CD4-positive, alpha-beta T cell treated with Interleukin-17A for 4 hours (primary cell): Measurements from ENCODE around the gene THOC1.

Experiments
- DNase-seq: peaks from one replicate; pipeline ENCODE4 v3.0.0-alpha.2; 2020; ENCODE audit warnings: mixed read lengths

Gene THOC1

DNA sequence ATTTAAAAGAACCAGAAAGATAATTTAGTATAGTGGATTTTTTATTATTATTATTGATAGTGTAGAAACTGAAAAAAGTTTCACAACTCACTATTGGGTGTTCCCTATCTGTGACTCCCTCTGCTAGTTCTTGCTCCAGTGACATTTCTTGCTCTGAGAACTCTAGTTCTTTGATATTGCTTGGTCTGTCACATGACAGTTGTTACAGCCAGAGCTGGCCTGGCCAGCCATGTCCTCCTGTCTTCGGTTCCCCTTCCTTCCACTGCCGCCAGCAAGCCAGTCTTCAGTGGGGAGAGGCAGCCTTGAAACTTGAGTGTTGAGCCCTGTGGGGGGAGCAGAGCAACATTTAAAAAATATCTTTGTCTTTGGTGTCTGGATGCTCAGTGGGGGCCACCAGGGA, 7.6 kb upstream of the THOC1 start:
- no peak for DNase-seq

DNA sequence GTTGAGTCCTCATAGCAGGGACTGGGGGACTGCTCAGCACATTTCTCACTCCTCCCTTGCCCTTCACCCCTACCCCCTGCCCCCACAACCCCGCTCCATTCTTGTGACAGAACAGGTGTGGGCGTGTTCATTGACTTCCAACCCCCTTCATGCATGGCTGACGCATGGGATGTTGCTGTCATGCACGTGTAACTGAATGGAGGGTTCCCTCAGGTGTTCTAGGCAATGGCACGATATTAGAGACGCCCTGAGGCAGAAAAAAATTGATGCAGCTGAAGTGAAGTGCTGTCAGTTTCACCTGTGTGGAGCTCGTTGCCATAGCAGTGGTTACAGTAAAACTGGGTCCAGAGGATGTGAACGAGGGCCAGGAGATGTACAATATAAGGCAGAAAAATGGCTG, 6.5 kb upstream of the THOC1 start:
- DNase-seq: no peak

DNA sequence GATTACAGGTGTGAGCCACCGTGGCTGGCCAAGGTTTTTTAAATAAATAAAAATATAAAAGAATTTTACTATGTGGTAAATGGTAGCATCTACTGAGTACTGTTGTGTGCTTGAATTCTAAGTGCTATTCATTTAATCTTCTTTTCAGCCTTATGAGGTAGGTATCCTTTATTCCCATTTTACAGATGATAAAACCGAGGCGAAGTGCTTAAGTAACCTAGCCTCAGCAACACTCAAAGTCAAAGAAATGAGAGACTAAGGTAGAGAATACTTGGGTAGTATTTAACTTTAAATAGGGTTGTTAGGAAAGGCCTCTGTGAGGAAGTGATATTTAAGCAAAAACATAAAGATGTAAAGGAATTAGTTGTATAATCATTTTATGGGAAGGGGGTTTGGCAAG, 5.7 kb upstream of the THOC1 start:
- no peak for DNase-seq

DNA sequence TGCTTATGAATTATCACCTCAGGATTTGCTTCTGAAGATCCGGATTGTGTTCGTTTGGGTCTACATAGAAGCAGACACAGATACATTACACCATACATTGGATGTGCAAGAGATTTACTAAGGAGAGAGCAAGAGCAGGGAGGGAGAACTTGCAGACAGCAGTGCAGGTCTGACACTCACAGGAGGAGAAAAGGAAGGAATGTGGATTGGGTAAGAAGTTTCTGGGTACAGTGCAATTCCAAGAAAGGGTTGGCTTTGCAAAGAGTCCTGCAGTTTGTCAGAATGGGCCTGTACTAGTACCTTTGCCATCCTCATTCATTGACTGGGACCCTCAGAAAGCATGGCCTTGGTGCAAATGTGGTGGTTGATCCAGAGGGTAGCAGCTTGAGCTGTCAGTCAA, 4.8 kb upstream of the THOC1 start:
- no peak for DNase-seq

DNA sequence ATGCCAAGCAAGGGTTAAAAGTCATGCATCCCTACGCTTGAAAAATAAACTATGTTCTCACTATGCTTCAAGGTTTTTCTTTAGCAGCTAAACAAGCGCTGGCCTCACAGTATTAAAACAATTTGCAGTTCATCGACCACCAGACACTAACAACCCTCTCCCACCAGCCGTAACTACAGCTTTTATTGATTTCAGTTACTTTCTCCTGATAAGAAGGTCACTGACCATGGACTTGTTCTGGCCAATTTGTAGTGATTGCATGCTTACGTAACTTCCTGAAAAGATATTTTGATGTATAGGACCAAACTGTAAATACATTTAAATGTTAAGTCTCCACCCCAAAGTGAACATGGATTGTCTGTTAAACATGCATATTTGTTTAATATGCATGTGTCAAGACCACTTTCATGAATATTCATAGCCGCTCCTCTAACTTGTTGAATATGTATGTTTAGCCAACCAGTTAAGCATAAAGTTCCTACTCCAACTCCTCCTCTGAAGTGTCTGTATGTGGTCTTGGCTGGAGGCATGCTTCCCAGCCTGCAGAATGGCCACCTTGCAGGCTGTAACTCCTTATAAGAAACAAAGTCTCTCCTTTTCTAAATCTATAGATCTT, 1.7 kb upstream of the THOC1 start:
- DNase-seq: no peak

DNA sequence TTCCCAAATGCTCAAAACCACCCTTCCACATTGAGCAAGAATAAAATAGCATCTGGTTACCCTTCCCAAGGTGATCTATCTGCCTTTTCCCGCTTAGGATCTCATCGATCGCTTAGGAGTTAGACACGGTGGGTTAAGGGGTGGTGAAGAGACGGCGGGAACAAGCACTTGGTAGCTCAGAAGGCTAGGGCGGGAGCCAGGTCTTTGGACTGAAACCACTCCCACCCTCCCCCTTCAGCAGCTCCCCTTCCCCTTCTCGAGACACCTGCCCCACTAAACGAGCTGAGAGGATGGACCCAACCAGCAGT, 513 bp downstream of the THOC1 start:
- no peak for DNase-seq

DNA sequence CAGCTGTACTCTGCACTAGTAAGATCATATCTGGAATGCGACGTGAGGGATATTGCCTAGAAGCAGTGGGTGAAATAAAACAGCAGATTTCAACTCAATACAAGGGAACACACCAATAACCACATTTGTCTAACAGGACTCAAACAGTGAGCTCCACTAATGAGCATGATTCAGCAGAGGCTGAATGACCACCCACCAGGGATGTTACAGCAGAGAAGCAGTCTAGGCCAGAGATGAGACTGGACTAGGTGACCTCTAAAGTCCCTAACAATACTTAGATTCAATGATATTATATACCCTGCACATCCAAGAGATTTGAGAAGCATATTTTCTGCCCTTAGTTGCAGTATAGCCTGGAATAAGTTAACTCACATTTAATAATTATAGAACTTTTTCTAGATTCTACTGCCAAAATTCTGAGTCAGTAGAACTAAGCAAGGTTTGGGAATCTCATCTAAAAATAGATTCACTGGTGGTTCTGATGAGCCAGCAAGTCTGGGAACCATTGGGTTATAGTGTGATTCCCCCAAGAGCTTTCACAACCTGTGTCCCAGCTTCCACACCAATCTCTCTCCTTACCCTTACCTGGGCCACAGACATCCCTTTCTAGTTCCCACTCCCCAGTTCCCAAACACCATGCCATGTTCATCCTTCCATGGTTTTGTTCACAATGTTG, 6.3 kb downstream of the THOC1 start:
- DNase-seq: no peak

DNA sequence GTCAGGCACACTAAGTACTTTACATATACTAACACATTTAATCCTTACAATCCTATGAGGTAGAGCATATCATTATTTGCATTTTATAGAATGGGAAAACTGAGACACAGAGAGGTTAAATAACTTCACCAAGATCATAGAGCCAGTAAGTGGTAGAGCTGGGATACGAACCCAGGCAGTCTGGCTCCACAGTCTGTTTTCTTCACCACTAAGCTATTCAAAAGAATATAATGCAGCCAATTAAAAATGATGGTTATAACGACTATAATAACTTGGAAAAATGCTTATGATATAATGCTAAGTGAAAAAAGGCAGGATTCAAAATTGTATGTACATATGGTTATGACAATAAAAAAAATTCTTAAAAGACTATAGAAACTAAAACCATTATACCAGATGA, 7.3 kb downstream of the THOC1 start:
- DNase-seq: no peak

DNA sequence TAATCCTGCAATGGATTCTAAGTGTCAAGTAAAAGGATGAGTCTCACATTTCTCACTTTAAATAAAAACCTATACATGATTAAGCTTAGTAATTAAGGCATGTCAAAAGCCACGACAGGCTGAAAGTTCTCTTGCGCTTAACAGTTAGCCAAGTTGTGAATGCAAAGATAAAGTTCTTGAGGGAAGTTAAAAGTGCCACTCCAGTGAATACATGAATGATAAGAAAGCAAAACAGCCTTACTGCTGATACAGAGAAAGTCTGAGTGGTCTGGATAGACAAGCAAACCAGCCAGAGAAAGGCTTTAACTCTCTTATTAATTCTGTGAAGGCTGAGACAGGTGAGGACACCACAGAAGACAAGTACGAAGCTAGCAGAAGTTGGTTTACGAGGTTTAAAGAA, 12.7 kb downstream of the THOC1 start:
- DNase-seq: no peak

DNA sequence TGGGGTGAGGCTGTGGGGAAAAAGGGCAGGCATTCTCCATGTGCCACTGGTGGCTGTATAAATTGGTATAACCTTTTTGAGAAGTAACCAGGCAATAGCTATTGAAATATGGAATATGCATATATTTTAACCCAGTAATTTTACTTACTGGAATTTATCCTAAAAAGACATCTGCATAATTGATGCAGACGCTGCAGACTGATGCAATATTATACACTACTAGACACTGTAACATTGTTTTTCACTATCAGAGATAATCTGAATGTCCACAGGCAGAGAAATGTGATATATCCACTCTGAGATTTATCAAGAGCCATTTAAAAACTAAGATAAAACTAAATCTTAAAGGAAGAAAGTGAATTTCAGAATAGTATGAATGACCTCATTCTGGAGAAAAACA, 14.7 kb downstream of the THOC1 start:
- DNase-seq: no peak

DNA sequence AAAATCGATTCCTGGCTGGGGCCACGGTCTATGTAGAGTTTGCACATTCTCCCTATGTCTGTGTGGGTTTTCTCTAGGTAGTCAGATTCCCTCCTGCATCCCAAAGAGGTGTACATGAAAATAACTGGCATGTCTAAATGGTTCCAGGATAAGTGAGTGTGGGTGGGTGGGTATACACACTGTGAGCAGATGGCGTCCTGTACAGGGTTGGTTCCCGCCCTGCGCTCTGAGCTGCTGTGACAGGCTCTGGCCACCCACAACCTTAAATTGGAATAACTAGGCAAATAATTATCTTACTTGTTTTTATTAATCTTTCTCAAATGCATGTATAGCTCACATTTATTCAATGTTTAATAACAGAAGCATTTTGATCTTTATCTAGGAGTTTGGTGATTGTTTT, 16.3 kb downstream of the THOC1 start:
- DNase-seq: no peak

DNA sequence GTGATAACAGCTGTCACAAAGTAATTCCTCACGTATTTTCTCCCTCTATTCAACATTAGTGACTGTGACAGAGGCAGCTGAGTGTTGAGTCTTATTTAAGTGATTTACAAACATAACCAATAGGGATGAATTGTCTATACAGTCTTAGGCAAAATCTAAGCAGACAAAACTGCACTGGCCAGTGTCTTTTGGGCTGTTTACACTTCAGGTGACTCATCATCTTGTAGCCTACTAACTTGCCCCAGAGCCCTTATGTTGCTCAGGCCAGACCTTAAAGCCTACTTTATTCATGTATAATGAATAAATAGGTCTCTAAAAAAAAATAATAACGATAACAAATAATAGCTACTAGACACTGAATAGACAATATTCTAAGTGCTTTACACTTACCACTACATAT, 17.2 kb downstream of the THOC1 start:
- DNase-seq: no peak

DNA sequence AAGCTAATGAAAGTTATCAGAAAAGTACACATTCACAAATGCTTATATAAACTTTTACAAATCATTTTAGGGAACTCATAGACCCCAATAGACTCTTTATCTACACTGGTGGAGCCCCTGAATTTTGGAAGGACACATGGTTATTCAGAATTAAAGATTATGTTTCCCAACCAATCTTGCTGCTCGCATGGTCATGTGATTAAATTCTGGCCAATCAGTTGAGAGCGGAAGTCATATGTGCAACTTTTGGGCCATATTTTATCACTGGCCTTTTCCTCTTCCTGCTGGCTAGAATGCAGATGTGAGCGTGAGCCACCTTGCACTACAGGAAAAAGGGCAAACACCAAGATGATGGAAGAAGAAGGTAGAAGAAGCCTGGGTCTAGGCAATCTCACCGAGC, 19.8 kb downstream of the THOC1 start:
- no peak for DNase-seq

DNA sequence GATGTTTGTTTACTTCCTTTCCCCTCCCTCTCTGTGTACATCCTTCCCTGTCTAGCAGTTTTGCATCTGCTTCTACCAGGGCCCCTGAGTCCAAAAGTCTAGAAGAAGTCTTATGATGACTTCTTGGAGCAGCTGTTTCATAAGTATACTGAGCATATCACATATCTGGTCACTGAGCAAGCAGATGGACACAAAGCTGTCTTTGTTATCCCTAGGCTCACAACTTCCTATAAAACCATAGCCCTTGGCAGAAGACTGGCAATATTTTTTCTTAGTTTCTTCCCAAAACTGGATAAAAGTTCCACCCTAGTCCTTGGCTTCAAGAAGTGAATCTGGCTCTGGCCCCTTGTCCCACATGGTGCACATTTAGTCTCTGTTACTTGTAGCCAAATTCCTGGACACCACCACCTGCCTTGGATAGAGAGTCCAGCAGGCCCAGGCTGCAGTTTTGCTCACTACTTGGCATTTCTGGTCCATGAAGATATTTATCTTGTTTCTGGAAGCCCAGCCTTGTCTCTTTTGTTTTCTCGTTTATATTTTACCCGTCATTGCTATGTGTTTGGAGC, 22.5 kb downstream of the THOC1 start:
- no peak for DNase-seq

DNA sequence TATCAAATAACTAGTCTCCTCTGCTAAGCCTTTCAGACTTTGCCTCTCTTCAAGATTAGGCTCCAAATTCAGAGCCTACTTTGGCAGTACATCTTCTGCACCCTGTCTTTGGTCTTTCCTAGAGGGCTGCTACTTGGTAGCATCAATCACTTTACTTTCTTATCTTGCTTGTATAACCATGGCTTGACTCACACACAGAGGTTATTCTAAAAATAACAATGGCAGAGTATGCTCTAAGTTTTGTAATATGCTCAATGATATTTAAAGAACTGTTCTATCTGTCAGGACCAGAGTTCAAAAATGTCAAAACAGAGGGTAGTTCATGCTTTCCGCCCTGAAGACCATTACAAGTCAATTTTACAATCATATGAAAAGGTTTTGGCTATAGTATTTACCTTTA, 27.7 kb downstream of the THOC1 start:
- no peak for DNase-seq

DNA sequence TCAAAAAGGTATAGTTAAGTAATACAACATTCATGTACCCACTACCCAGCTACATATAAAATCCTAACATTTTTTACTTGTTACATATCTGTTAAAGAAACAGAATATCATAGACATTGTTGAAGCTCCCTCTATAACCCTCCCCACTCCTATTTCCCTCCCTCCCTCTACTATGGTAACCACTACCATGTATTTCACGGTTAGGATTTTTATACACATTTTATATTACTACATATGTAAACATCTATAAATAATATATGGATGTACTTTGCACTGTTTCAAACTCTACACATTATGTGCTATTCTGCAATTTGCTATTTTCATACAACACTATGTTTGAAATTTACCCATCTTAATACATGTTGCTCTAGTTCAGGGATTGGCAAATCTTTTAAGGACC, 36.3 kb downstream of the THOC1 start:
- DNase-seq: no peak

DNA sequence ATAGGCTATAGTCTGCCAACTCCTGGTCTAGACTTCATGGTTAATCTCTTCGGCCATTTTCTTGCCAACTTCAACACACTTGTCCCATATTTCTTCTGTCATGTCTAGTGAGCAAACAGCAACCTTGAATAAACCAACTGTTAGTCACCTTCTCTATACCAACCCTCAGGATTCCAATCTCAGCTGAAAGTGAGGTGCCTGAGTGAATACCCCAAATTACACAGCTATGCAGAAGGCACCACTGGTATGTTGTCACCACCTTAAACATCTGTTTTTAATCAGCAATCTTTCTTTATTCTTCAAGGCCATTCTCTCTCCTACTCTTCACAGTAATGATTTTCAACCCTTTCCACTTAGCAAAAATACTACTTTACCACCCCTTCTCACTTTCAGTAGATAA, 39.3 kb downstream of the THOC1 start:
- DNase-seq: no peak

DNA sequence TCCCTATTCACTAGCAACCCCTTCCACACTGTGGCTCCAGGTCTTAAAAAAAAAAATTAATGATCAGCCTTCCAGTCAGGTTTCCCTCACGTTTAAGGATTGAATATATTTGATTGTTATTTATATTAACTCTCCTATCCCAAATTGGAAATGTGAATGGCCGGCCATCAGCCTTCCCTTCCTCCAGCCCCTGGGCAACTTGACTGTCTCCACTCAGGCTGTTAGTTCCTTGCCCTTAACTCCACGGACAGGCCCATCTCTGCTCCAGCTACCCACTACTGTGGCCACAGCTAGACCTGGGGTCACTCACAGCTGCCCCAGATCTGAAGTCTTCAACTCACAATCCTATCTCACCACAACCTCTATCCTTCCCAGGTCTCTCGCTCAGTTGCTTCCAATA, 39.9 kb downstream of the THOC1 start:
- no peak for DNase-seq

DNA sequence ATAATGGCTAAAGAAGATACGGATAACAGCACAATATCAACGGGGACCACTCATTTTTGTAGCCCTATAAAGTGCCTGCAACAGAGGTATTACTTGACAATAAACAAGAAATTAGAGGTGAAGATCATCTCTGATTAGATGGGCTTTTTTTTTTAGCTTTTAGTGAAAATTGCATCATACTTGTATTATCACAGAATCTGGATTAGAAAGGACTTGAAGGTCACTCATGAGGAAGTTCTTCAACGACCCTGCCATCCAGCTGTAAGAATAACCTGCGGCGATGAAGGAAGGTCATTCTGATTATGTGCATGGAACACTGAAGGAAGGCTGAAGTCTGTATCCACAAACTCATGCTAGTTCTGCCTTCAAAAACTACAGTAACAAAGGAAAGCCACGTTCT, 40.5 kb downstream of the THOC1 start:
- DNase-seq: no peak

DNA sequence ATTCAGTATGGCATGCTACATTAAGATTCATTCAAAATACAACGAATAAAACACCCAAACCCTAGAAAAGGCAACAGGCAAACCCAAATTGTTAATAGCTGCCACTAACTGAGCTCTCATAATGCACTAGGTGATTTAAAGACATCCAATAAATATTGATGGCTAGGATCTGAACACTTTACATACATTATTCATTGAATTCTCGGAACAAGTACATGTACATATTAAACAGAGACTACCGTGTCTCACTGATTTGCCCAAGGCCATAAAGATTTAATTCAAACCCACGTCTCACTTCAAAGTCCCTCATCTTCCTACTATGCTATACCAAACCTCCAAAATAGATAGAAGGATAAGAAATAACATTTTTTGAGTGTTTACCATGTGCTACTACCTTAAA, 42.1 kb downstream of the THOC1 start:
- no peak for DNase-seq

DNA sequence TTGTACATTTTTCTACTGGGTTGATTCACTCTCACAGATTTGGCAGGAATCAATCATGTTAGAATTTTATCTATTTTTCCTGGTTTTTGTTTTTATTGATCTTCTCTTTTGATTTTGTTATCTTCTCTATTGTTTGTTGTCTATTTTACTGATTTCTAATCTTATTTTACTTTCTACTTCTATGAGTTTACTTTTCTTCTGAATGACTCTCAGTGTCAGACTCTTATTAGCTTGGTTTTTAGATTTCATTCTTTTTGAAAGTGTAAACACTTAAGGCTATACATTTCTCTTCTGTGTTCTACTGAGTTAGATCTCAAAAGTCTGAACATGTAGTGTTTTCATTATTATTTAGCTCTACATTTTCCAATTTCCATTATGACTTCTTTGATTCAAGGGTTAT, 47.1 kb downstream of the THOC1 start:
- DNase-seq: no peak

DNA sequence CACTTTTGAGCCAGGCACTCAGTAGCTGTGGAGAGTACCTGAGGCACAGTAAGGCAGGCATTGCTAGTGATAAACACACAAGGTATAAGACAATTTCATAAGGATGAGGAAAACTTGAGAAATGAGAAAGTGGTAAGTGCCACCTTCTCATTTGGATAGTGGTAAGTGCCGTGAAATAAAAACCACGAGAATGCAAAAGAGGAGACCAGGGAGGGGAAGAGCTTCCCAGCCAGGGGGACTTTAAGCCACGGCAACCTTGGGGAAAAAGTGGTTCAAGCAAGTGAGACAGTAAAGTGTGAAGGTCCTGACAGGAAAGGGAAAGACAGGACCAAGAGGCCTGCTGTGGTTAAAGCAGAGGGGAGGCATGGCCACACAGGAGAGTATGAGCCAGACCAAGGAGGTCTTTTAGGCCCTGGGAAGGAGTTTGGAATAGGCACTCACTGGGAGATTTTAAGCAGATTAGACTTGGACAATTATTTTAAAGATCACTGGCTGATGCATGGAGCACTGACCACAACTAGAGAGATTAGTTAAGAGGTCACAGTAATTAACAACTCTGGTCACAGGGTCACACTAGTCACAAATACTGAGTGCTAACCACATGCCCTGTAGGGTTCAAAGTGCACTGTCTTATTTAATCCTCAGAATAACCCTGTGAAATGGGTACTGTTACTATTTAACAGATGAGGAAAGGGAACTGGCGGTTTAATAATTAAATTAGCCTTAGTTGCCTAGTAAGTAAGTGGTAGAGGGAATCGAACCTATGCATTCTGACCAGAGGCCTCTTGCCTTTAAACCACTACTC, 50.1 kb downstream of the THOC1 start:
- DNase-seq: no peak

DNA sequence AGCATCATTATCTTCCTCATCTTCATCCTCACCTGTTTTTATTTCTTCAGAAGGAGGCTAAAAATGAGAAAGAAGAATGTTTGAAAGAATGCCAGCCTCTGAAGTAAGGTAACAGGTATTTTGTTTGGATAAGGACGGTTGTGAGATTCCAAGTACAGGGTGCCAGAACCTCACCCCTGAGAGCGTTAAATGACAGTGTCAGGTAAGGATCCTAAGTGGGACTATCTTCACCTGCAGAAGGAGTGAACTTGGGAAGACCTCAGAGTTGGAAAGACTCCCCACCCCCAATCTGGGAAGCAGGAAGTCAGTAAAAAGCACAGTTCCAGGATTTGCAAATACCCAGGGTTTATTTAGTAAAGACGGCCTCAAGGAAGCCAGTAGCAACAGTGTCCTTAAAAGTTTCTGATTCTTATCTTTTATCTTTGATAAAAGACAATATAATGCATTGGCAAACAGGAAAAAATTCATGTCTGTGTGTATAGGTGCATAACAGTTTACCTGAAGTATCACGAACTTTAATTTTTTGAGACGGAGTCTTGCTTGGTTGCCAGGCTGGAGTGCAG, 52.3 kb downstream of the THOC1 start:
- no peak for DNase-seq

DNA sequence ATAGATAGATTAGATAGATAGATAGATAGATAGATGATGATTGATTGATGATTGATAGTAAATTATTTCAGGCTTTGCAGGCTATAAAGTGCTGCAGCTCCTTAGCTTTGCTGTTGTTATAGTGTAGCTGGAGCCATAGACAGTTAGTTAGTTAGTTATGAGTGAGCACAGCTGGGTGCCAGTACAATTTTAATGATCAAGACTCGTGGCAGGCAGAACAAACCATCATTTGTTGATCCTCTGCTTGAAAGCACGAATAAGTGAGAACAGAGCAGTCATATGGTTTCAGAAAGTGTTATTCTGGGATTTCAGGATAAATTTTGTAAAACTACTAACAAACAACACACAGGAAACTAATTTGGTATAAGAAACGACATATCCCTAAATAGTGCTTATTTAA, 53.9 kb downstream of the THOC1 start:
- no peak for DNase-seq
